Stomach smooth muscle (tissue), 2 donors: Measurements from ENCODE around the gene SH2D2A.
A peak's percentile ranks its signal among the peaks of the same experiment; 100 is the strongest.

Experiments
- H3K27ac ChIP-seq: one replicate; pipeline ENCODE4 v1.7.0; 2013; ENCODE audit warnings: mild to moderate bottlenecking, low read length, inconsistent platforms
- H3K27me3 ChIP-seq, 2 donors: one replicate each; pipeline ENCODE4 v1.7.0; 2013; ENCODE audit warnings: low read length in 2 of 2; ENCODE audit not compliant: insufficient read depth in 2 of 2, control insufficient read depth in 1 of 2
- H3K36me3 ChIP-seq, 2 donors: one replicate each; pipeline ENCODE4 v1.7.0; 2013; ENCODE audit warnings: low read length in 2 of 2; ENCODE audit not compliant: control insufficient read depth in 2 of 2, insufficient read depth in 2 of 2
- H3K4me1 ChIP-seq: one replicate; pipeline ENCODE4 v1.7.0; 2013; ENCODE audit warnings: low read length; ENCODE audit not compliant: control insufficient read depth, insufficient read depth
- H3K4me3 ChIP-seq, 2 donors: one replicate each; pipeline ENCODE4 v1.7.0; 2013; ENCODE audit warnings: low read length in 2 of 2
- H3K9ac ChIP-seq, 2 donors: one replicate each; pipeline ENCODE4 v1.7.0; 2013; ENCODE audit warnings: low read length in 2 of 2, mild to moderate bottlenecking in 1 of 2
- H3K9me3 ChIP-seq, 2 donors: one replicate each; pipeline ENCODE4 v1.7.0; 2013; ENCODE audit warnings: low read length in 2 of 2; ENCODE audit not compliant: control insufficient read depth in 2 of 2
- donor health status: healthy.
- donor health status: Pancreatic carcinoma.

SH2D2A gene

GRCh38 chr1:156816561-156817328 is at the start of gene SH2D2A:
SH2D2A (minus strand) TSS chr1:156816848; CDS start chr1:156816708, 140 bp downstream.
- Histone ChIP-seq H3K4me3 (peak within 1 kb of the TSS; percentile 52 to 58), H3K9ac (peak within 1 kb of the TSS; percentile 29 to 69), H3K9me3 (no peaks in the 10 kb centered on the region)

GRCh38 chr1:156865865-156866248 is 49.2 kb upstream of the SH2D2A start:
- H3K36me3 ChIP-seq: no peaks in the 10 kb centered on the region
- no peak overlapping the region for H3K4me3 ChIP-seq
- no peak overlapping the region for H3K27ac ChIP-seq
- H3K9me3 ChIP-seq: no peaks in the 10 kb centered on the region
- peaks cover 29 to 41% of the 10 kb centered on the region in 2 donors for H3K27me3 ChIP-seq
- peaks cover 4% of the 10 kb centered on the region for H3K4me1 ChIP-seq
- no peak overlapping the region for H3K9ac ChIP-seq

More at GRCh38 chr1:156816561-156817328, at the start of gene SH2D2A:
- Histone ChIP-seq H3K27ac (peak within 1 kb of the TSS; percentile 67), H3K36me3 (no peaks in the 10 kb centered on the region), H3K27me3 (peaks cover 7 to 16% of the 10 kb centered on the region in 2 donors), H3K4me1 (peaks cover 21% of the 10 kb centered on the region)

- peaks cover 9% of the 10 kb centered on the region for H3K4me1 ChIP-seq
- H3K36me3 ChIP-seq: no peaks in the 10 kb centered on the region
- H3K4me3 ChIP-seq: no peak overlapping the region
- no peaks in the 10 kb centered on the region for H3K9me3 ChIP-seq
- H3K27me3 ChIP-seq: peaks cover 35 to 42% of the 10 kb centered on the region in 2 donors
- no peak overlapping the region for H3K27ac ChIP-seq
- H3K9ac ChIP-seq: no peak overlapping the region
These were observed 48.6 kb upstream of the SH2D2A start for GRCh38 chr1:156865258-156865657.

GRCh38 chr1:156864796-156865195 is 48.1 kb upstream of the SH2D2A start:
- no peak overlapping the region for H3K27ac ChIP-seq
- H3K4me1 ChIP-seq: peaks cover 14% of the 10 kb centered on the region
- H3K27me3 ChIP-seq: peaks cover 40 to 45% of the 10 kb centered on the region in 2 donors
- no peak overlapping the region for H3K9ac ChIP-seq
- no peak overlapping the region for H3K4me3 ChIP-seq
- H3K36me3 ChIP-seq: no peaks in the 10 kb centered on the region
- no peaks in the 10 kb centered on the region for H3K9me3 ChIP-seq

GRCh38 chr1:156863631-156864030 is 47.0 kb upstream of the SH2D2A start:
- Histone ChIP-seq H3K4me1 (peaks cover 25% of the 10 kb centered on the region), H3K36me3 (no peaks in the 10 kb centered on the region), H3K9me3 (no peaks in the 10 kb centered on the region), H3K27me3 (peaks cover 52 to 53% of the 10 kb centered on the region in 2 donors), H3K9ac (no peak overlapping the region), H3K27ac (no peak overlapping the region), H3K4me3 (no peak overlapping the region)

GRCh38 chr1:156862997-156863599 is 46.5 kb upstream of the SH2D2A start:
- H3K4me1 ChIP-seq: peaks cover 29% of the 10 kb centered on the region
- H3K27ac ChIP-seq: no peak overlapping the region
- H3K9ac ChIP-seq: no peak overlapping the region
- peaks cover 57 to 59% of the 10 kb centered on the region in 2 donors for H3K27me3 ChIP-seq
- no peaks in the 10 kb centered on the region for H3K9me3 ChIP-seq
- no peak overlapping the region for H3K4me3 ChIP-seq
- no peaks in the 10 kb centered on the region for H3K36me3 ChIP-seq

- Histone ChIP-seq H3K36me3 (no peaks in the 10 kb centered on the region), H3K4me3 (no peak overlapping the region), H3K9me3 (no peaks in the 10 kb centered on the region), H3K9ac (no peak overlapping the region), H3K27me3 (peaks cover 62 to 63% of the 10 kb centered on the region in 2 donors), H3K27ac (no peak overlapping the region), H3K4me1 (peaks cover 29% of the 10 kb centered on the region)
These were observed 45.9 kb upstream of the SH2D2A start for GRCh38 chr1:156862584-156862983.

GRCh38 chr1:156860628-156861423 is 44.2 kb upstream of the SH2D2A start, which contains the start of gene NTRK1:
NTRK1 (plus strand) TSS chr1:156860865; CDS start chr1:156860935, 70 bp downstream.
- H3K4me3 ChIP-seq: peak within 1 kb of the TSS; percentile 64 to 66
- H3K4me1 ChIP-seq: peaks cover 29% of the 10 kb centered on the region
- H3K27me3 ChIP-seq: peaks cover 64 to 72% of the 10 kb centered on the region in 2 donors
- no peak within 1 kb of the TSS for H3K27ac ChIP-seq
- no peaks in the 10 kb centered on the region for H3K9me3 ChIP-seq
- no peaks in the 10 kb centered on the region for H3K36me3 ChIP-seq
- H3K9ac ChIP-seq: peak within 1 kb of the TSS in 1 of 2 donors; percentile 32

GRCh38 chr1:156860113-156860627 is 43.5 kb upstream of the SH2D2A start:
- H3K36me3 ChIP-seq: no peaks in the 10 kb centered on the region
- peak overlapping the region; percentile 64 to 66 for H3K4me3 ChIP-seq
- H3K27me3 ChIP-seq: peaks cover 62 to 67% of the 10 kb centered on the region in 2 donors
- no peaks in the 10 kb centered on the region for H3K9me3 ChIP-seq
- peaks cover 29% of the 10 kb centered on the region for H3K4me1 ChIP-seq
- peak overlapping the region in 1 of 2 donors; percentile 32 for H3K9ac ChIP-seq
- no peak overlapping the region for H3K27ac ChIP-seq

- Histone ChIP-seq H3K9ac (peak overlapping the region in 1 of 2 donors; percentile 32), H3K4me3 (peak overlapping the region; percentile 64 to 66), H3K27me3 (peaks cover 59 to 67% of the 10 kb centered on the region in 2 donors), H3K36me3 (no peaks in the 10 kb centered on the region), H3K27ac (no peak overlapping the region), H3K4me1 (peaks cover 29% of the 10 kb centered on the region), H3K9me3 (no peaks in the 10 kb centered on the region)
These were observed 43.0 kb upstream of the SH2D2A start for GRCh38 chr1:156859523-156860112.
